DOHH2 (cell line): ENCODE results near the gene CDX1.

Experiments used
- EZH2phosphoT487 ChIP-seq: fragments of 200-600 bp; sonication (generic); IDR thresholded peaks from 2 replicates; pipeline ENCODE4 v1.6.1; 2017; ENCODE audit warnings: borderline replicate concordance, mild to moderate bottlenecking, antibody characterized with exemption, low read length, moderate library complexity, mixed read lengths
- TF ChIP-seq, protein P1 (sequence below): fragments of 200-600 bp; sonication (generic); IDR thresholded peaks from one replicate; pipeline ENCODE4 v1.5.1; 2014; ENCODE audit warnings: antibody characterized with exemption, mild to moderate bottlenecking, low read depth, low read length; ENCODE audit not compliant: poor library complexity, severe bottlenecking

DNA sequence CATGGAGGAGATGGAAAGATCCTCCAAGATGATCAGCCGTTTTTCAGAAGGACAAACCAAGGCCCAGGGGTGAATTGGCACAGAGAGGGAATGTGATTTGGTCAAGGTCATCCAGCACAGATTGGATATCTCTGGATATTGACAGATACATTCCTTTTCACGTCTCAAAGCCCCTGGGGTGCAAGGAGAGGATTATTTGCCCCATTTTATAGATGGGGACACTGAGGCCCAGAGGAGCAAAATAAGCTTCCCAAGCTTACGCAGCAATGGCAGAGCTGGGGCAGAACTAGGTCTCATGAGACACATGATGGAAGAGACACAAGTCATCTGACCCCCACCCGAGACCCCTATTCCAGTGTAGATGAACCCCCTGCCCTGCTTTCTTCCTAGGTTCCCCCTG lies 10.0 kb upstream of the CDX1 start:
- TF ChIP-seq EZH2phosphoT487: no peak
- TF ChIP-seq, protein P1, sequence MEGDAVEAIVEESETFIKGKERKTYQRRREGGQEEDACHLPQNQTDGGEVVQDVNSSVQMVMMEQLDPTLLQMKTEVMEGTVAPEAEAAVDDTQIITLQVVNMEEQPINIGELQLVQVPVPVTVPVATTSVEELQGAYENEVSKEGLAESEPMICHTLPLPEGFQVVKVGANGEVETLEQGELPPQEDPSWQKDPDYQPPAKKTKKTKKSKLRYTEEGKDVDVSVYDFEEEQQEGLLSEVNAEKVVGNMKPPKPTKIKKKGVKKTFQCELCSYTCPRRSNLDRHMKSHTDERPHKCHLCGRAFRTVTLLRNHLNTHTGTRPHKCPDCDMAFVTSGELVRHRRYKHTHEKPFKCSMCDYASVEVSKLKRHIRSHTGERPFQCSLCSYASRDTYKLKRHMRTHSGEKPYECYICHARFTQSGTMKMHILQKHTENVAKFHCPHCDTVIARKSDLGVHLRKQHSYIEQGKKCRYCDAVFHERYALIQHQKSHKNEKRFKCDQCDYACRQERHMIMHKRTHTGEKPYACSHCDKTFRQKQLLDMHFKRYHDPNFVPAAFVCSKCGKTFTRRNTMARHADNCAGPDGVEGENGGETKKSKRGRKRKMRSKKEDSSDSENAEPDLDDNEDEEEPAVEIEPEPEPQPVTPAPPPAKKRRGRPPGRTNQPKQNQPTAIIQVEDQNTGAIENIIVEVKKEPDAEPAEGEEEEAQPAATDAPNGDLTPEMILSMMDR: no peak
